Duodenal mucosa (tissue), 2 donors: ENCODE measurements around the gene ST7.
"Not testable (repeated sequence)": the region's sequence is repeated elsewhere in the genome, so short reads cannot be mapped to it uniquely, and the experiment has no call there.

Experiments
- H3K27ac ChIP-seq: one replicate; pipeline ENCODE4 v1.7.0; 2013; ENCODE audit warnings: low read depth, low read length
- H3K27me3 ChIP-seq, 2 donors: one replicate each; pipeline ENCODE4 v1.7.0; 2013; ENCODE audit warnings: low read length in 2 of 2, control low read depth in 1 of 2; ENCODE audit not compliant: insufficient read depth in 2 of 2, control insufficient read depth in 1 of 2
- H3K36me3 ChIP-seq, 2 donors: one replicate each; pipeline ENCODE4 v1.7.0; 2013; ENCODE audit warnings: low read length in 2 of 2, control low read depth in 1 of 2; ENCODE audit not compliant: insufficient read depth in 2 of 2, control insufficient read depth in 1 of 2
- H3K4me1 ChIP-seq, 2 donors: one replicate each; pipeline ENCODE4 v1.7.0; 2013; ENCODE audit warnings: low read length in 2 of 2, control low read depth in 1 of 2; ENCODE audit not compliant: insufficient read depth in 2 of 2, control insufficient read depth in 1 of 2
- H3K4me3 ChIP-seq, 2 donors: one replicate each; pipeline ENCODE4 v1.7.0; 2013; ENCODE audit warnings: low read length in 2 of 2, low read depth in 1 of 2
- H3K9ac ChIP-seq, 2 donors: one replicate each; pipeline ENCODE4 v1.7.0; 2013; ENCODE audit warnings: low read length in 2 of 2, low read depth in 1 of 2
- H3K9me3 ChIP-seq, 2 donors: one replicate each; pipeline ENCODE4 v1.7.0; 2013; ENCODE audit warnings: low read length in 2 of 2, control low read depth in 1 of 2; ENCODE audit not compliant: control insufficient read depth in 1 of 2

The ST7 gene

GRCh38 chr7:117114272-117114671 is 161.0 kb downstream of the ST7 start:
- no peak overlapping the region for H3K4me3 ChIP-seq
- H3K9ac ChIP-seq: no peak overlapping the region
- no peaks in the 10 kb centered on the region for H3K27me3 ChIP-seq
- H3K36me3 ChIP-seq: no peaks in the 10 kb centered on the region
- no peaks in the 10 kb centered on the region for H3K9me3 ChIP-seq
- H3K4me1 ChIP-seq: peaks cover 12 to 14% of the 10 kb centered on the region in 2 donors
- H3K27ac ChIP-seq: no peak overlapping the region

GRCh38 chr7:117116211-117116610 is 162.9 kb downstream of the ST7 start:
- H3K27me3 ChIP-seq: no peaks in the 10 kb centered on the region
- no peak overlapping the region for H3K9ac ChIP-seq
- H3K4me1 ChIP-seq: peaks cover 0 to 3% of the 10 kb centered on the region in 2 donors
- no peak overlapping the region for H3K27ac ChIP-seq
- no peak overlapping the region for H3K4me3 ChIP-seq
- no peaks in the 10 kb centered on the region for H3K36me3 ChIP-seq
- H3K9me3 ChIP-seq: no peaks in the 10 kb centered on the region

- Histone ChIP-seq H3K9ac (no peak overlapping the region), H3K9me3 (no peaks in the 10 kb centered on the region), H3K4me3 (no peak overlapping the region), H3K27ac (no peak overlapping the region), H3K27me3 (no peaks in the 10 kb centered on the region), H3K4me1 (no peaks in the 10 kb centered on the region), H3K36me3 (no peaks in the 10 kb centered on the region)
These were observed 163.9 kb downstream of the ST7 start for GRCh38 chr7:117117172-117117571.

DNA sequence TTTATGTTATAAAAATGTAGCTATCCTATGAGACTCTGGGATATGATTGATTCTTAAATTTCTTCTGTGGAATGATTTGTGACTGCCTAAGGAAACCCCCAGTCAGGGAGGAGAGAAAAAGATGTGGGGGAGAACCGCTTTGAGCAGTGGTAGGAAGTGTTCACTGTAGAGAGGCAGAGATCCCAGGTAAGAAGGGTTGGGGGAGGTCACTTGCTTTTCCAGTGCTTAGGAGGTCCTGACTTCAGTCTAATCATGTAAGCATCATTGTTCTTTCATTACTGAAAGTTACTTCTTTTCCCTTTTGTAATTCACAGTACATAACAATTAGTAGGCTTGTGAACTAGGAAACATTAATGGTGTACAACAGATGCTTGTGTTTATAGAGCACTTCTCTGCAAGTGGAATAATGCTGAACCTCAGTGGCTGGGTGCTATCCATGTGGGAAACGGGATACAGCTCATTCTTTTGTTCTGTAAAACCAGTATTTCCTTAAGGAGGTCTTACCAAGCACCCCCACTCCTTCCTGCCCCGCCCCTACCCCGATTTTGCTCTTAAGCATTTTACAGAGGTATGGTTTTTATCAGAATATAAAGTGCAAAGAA is 165.4 kb downstream of the ST7 start:
- no peaks in the 10 kb centered on the region for H3K4me1 ChIP-seq
- no peak overlapping the region for H3K4me3 ChIP-seq
- no peak overlapping the region for H3K27ac ChIP-seq
- H3K36me3 ChIP-seq: no peaks in the 10 kb centered on the region
- H3K27me3 ChIP-seq: no peaks in the 10 kb centered on the region
- no peaks in the 10 kb centered on the region for H3K9me3 ChIP-seq
- no peak overlapping the region for H3K9ac ChIP-seq

DNA sequence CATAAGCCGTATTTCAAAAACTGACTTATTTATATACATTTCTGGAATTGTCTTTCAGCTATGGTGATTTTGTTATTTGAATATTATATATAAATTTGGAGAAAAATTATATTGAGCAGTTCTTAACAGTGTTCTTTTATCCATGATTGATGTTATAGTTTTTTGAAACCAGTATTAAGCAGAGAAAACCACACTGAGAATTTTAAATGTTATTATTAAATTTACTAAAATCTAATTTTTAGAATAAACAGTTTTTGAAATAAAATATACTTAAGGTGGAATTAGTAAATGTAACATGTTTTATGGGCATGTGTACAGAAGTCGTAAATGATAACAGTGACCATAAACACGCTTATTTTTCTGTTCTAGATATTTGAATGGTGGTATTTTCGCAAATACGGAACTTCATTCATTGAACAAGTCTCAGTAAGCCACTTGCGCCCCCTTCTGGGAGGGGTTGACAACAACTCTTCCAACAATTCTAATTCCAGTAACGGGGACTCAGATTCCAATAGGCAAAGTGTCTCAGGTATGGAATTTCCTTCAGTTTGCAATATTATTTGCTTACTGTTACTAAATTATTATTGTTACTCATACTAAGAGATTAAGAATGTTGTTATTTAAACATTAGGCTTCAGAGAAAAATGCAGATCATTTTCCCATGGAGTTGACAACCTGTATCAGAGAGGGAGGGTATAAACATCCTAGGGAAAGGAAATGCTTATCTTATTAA is 166.1 kb downstream of the ST7 start:
- H3K27me3 ChIP-seq: no peaks in the 10 kb centered on the region
- H3K36me3 ChIP-seq: no peaks in the 10 kb centered on the region
- H3K27ac ChIP-seq: no peak overlapping the region
- H3K4me3 ChIP-seq: no peak overlapping the region
- H3K4me1 ChIP-seq: peaks cover 1 to 3% of the 10 kb centered on the region in 2 donors
- H3K9me3 ChIP-seq: no peaks in the 10 kb centered on the region
- no peak overlapping the region for H3K9ac ChIP-seq

- not testable (repeated sequence) for H3K27ac ChIP-seq, H3K9me3 ChIP-seq, H3K36me3 ChIP-seq, H3K4me3 ChIP-seq, H3K9ac ChIP-seq, H3K27me3 ChIP-seq
- peaks cover 5 to 12% of the 10 kb centered on the region in 2 donors for H3K4me1 ChIP-seq
These were observed 167.0 kb downstream of the ST7 start for GRCh38 chr7:117120321-117120720.

GRCh38 chr7:117122036-117122435 is 168.7 kb downstream of the ST7 start:
- H3K27ac ChIP-seq, H3K27me3 ChIP-seq, H3K9ac ChIP-seq: not testable (repeated sequence)

GRCh38 chr7:117122536-117122935 is 169.2 kb downstream of the ST7 start:
- H3K27ac ChIP-seq: no peak overlapping the region
- H3K4me1 ChIP-seq: peaks cover 5 to 12% of the 10 kb centered on the region in 2 donors
- H3K36me3 ChIP-seq: no peaks in the 10 kb centered on the region
- no peaks in the 10 kb centered on the region for H3K27me3 ChIP-seq
- no peak overlapping the region for H3K4me3 ChIP-seq
- no peak overlapping the region for H3K9ac ChIP-seq
- no peaks in the 10 kb centered on the region for H3K9me3 ChIP-seq

More at GRCh38 chr7:117122036-117122435, 168.7 kb downstream of the ST7 start:
- not testable (repeated sequence) for H3K9me3 ChIP-seq, H3K36me3 ChIP-seq, H3K4me3 ChIP-seq
- H3K4me1 ChIP-seq: peaks cover 5 to 12% of the 10 kb centered on the region in 2 donors

DNA sequence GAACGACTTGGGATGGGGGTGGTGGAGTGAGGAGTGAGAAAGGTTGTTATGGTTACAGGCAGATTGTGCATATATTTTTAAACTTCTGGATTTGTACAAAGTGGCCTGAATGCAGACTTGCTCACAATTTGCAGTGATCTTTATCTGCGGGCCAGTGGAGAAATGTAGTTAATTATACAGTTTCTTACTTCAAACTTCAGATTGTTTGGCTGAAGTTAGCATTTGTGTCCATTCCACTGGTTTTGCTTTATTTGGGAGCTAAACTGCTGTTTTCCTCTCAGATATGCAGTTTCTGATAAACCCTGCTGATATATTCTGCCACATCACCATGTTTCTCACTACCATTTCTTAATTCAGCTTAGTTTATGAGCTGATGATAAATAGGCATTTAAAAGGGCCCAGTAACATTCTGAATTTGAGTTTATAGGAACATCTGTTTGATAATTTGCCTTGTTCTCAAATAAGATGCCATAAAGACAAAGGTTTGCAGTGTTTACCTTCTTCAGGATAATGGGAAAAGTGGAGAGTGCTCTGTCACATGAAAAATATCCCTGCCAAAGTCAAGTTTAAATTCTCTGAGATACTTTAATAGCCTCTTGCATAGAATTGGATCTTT is 170.1 kb downstream of the ST7 start:
- H3K27me3 ChIP-seq: no peaks in the 10 kb centered on the region
- no peaks in the 10 kb centered on the region for H3K36me3 ChIP-seq
- H3K4me1 ChIP-seq: peaks cover 5 to 12% of the 10 kb centered on the region in 2 donors
- no peak overlapping the region for H3K9ac ChIP-seq
- H3K27ac ChIP-seq: no peak overlapping the region
- no peaks in the 10 kb centered on the region for H3K9me3 ChIP-seq
- no peak overlapping the region for H3K4me3 ChIP-seq

DNA sequence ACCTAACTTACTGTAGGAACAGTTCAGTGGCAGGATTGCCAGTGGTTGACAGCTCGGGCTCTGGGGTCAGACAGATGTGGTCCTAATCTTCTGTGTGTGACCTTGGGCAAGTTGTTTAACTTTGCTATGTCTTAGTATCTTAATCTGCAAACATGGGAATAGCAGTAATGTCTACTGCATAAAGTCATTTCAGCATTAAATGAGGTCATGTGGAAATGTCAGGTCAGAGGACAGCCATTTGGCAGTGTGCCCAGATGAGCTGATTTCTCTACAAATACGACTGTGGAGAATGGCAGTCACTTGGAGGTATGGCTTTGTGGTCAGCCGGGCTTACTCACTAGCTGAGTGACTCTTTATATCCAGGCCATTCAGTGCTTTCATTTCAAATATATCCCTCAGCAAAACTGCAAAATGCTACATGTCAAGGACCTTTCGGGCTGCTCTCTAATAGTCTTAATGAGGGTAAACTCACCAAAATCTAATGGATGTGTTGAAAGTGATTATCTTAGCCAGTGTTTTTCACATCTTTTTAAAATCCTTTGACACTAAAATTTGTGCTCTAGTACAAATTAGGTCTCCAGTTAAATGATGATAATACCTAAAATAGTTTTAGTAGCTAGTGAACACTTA is 171.4 kb downstream of the ST7 start:
- H3K9me3 ChIP-seq: no peaks in the 10 kb centered on the region
- H3K36me3 ChIP-seq: no peaks in the 10 kb centered on the region
- H3K4me3 ChIP-seq: no peak overlapping the region
- no peak overlapping the region for H3K27ac ChIP-seq
- no peak overlapping the region for H3K9ac ChIP-seq
- H3K4me1 ChIP-seq: peaks cover 5 to 12% of the 10 kb centered on the region in 2 donors
- no peaks in the 10 kb centered on the region for H3K27me3 ChIP-seq
